ENCODE data around the gene MRPL39.

GRCh38 chr21:25636727-25637126 is 29.4 kb upstream of the MRPL39 start:
- TF ChIP-seq POLR2AphosphoS5 (IDR thresholded peaks at IDR 0.05; ENCODE audit: low read depth, low read length) (no peak), POLR2A (IDR thresholded peaks at IDR 0.05; ENCODE audit: low read depth, low read length) (no peak), PAX5 (IDR thresholded peaks at IDR 0.05; ENCODE audit: insufficient read depth, low read length, severe bottlenecking) (no peak), TAF1 (IDR thresholded peaks at IDR 0.05; ENCODE audit: low read depth, low read length) (no peak), SPI1 (IDR thresholded peaks at IDR 0.05; ENCODE audit: low read depth, low read length) (no peak)
